Renal cortical epithelial cell (primary cell): ENCODE measurements around the gene WWOX. TPM values are rescaled to one million over a fixed set of nuclear protein-coding genes. Genes with fewer than 3 reads are reported as not detected.

Experiments used
- DNase-seq: peaks from one replicate; pipeline ENCODE4 v3.0.0-alpha.2; 2011; ENCODE audit warnings: low read depth
- total RNA-seq: library from RNA; depleted of rRNA; stranded (reverse); fragments of >200 nt; gene quantifications from 2 replicates; pipeline ENCODE4 v1.2.3, GENCODE V29; 2014

The WWOX gene
- total RNA-seq, 1 donor from 2014 or later = 29.5 TPM

DNA sequence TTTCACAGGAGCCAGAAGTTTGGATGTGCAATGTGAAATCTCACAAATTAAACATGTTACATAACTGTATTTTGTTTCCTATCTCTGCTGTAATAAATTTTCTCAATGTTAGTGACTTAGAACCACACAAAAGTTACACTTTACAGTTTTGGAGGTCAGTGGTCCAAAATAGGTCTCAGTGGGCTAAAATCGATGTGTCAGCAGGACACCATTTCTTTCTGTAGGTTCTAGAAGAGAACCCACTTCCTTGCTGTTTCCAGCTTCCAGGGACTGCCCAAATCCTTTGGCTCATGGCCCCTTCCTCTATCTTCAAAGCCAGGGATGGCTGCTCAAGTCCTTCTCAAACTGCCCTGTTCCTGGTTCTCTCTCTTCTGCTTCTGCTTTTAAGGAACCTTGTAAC is 252.7 kb downstream of the WWOX start:
- no peak for DNase-seq

DNA sequence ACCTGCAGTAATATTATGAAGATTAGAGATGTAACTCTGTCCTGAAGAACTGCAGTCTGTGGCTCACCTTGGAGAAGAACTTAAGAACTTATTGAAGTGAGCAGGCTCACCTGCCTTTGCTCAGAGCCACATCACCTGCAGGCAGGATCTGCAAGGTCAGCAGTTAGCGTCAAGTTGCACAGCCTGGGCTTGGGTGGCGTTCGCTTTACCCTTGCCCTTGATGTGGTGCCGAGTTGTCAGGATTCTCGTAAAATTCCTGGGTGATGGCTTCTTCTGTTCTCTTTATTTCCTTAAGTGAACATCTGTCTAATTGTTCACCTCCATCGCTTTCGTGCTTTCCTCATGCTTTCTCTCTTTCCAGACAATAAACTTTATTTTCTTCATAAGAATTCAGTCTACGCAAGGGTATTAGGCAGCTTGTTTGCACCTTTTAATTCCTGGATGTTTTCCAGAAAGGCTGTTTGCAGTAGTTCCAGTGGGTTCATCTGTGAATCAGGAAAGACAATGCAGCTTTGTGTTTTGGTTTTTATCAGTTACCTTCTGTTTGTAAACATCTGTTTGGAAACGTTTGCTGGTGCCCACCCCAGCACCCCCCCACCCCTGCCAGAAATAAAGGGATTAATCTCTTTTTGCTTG is 254.3 kb downstream of the WWOX start:
- no peak for DNase-seq

DNA sequence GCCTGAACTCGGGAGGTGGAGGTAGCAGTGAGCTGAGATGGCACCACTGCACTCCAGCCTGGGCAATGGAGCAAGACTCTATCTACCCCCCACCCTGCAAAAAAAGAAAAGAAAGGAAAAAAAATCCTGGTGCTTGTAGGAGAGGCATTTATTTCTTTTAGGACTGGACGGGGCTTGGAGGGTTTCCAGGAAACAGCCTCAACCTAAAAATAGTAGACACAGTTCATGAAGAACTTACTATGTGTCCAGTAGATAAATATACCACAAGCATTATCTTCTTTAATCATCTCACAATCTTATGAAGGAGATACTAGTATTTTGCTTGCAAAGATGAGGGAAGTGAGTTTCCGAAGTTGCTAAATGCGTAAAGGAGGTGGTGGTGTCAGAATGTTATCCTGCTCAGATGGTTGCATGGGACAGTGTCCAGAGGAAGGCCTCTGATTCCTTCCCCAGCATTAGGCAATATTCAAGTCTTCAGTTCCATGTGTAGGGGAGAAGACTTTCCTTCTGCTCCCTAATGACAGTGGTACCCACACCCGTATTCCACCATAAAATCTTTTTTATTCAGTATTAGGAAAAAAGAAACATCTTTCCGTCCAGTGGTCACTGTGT is 263.2 kb downstream of the WWOX start:
- DNase-seq = no peak

DNA sequence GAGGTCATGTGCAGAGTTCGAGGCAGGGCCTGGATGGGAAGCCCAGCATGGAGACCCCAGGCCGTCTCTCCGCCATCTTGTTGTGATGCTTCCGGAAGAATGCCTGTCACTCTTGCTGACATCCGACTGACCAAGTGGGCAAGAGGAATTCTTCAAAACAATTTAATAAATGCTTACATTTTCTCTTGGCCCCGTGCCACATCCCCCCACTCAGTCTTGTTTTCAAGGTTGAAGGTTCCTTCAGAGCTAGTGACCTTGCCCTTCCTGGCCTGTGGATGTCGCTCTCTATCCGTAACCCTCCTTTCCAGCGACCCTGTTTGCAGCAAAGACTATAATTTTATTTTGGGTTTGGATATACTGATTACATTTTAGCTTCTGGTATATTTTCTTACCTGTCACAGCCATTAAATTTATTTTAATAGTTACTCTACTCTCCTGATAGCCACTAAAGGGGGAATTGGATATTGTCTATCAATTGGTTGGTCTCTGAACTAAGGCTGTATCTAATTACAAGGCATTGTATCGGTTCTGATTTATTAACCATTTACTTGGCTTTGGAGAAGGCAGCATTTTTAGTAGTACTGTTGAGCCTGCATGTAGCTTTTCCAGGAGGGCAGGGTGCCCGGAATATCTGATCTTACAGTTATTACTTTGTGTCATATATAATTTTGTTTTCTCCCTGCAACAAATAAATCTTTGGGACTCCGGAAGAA is 264.5 kb downstream of the WWOX start:
- DNase-seq = no peak

DNA sequence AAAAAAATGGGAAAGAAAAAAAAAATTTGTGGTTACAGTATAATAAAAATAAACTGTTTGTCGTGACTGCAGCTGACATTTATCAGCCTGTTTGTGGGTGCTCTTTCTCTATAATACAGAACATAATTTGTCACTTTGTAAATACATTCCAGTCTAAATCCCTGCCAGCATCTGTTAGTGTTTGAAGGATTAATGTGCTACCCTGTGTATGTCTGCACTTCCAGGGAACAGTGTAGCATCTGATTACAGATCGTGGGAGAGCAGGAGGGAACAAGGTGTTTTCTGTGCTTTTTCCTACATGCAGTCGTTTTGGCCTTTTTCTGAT is 265.1 kb downstream of the WWOX start:
- no peak for DNase-seq

DNA sequence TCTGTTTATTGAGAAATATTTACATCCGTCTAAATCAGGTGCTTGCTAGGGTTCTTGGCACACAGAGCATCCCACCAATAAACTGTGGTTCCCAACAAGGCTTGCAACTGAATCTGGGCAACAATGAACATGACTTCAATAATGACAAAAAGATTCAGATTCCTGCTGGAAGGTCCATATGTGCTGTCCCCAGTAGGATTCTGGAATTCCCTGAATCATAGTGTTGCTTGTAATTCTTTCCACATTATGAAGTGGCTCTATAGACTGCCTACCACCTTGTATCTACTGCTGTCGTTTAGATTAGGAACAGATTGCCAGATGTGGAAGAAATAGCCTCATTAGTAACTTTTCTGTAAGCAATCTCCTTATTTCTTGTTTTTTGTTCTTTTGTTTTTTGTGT is 265.9 kb downstream of the WWOX start:
- no peak for DNase-seq

DNA sequence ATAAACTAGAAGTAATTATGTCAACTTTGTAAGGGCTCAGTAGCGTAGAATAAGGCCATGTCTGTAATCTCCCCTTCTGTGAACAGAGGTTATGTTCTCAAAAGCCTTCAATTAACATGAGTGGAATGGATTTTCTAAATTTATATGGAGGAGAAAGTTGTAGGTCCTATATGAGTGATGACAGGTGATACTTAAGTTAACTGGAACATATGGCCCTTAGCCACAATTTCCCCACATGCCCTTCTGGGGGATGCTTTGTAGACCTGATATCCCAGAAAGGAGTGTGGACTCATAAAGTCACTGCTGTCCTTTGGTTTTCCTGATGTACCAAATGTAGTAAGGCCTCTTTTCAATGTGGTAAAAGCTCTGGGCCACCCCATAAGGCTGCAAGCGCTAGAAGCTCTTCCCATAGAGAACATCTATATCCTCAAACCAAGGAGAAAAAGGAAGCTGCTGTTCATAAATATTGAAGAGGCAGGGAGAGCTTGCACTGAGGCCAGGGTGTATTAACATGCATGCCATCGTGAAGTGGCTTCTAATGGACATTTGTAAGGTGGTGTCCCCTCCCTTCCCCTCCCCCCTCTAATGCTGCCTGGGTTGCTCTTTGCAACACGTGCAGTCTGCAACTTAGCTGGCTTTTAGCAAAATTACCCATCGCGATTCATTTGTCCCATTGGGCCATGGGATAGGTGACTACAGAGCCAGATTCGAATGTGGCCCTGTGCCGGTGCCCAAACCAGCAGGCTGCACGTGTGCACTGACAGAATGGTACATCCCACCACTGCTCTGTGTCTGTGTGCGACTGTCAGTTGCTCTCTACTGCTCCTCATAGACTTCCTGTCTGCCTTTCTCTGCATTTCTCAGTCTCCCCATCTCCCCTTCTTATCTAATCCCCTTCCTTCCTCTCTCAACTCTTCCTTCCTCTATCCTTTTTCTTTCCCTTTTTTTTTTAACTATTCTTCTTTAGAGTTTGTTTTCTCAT is 269.0 kb downstream of the WWOX start:
- DNase-seq = no peak

DNA sequence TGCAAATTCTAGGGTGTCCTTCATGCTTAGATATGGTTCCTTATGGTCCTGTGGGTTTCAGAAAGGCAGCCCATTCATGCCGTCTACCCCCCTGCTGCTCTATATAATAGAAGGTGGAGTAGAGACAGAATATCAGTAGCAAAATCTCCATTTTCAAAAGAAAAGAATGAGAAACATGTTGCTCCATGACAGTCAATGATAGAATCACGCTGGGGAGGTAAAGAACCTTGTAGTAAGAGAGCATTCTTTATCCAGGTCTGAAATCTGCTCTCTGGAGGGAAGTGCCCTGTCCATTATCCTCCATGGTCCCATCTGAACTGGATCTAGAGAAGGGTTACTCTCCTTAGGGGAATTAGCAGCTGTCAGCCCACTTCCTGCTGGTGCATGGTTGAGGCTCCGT is 272.8 kb downstream of the WWOX start:
- no peak for DNase-seq

DNA sequence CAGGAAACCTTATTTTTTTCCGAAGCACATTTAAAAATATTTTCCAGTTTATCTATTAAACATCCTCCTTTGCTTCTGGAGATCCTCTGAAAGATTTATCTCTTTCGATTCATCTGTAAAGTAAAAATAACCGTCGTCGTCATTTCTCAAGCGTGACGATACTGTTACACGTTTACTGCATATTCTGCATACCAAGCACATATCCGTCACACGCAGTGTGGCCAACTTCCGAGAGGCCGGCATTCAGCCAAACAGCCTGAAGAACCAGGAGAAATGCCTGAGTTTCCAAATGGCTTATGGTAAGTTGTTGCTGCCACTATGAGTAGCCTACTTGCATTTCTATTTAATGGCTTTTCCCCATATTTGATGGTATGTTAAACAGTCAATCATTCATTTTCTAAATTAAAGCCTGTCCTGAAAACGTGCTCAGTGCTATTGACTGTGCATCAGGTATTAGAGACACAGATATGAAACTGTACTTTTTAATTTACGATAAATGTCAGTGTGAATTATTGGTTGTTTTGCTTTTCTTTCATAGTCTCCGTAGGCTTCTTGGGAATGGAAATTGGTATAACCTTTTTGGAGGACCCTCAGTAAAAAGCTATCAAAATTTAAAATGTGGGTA is 275.7 kb downstream of the WWOX start:
- DNase-seq = no peak

DNA sequence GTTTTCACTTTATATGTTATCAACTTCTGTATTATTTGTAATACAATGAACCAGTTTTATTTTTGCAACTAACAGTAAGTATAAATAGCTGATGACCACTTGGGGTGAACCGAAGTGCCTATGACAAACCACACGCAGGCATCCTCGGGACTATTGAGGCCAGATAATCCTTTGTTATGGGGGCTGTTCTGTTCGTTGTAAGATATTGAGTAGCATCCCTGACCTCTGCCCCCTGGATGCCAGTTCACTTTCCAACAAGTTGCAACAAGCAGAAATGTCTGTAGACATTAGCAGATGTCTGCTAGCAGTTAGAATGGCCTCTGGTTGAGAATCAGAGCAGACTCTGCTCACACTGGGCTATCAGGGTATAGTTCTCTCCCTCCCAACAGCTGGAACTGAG is 277.0 kb downstream of the WWOX start:
- DNase-seq = no peak

DNA sequence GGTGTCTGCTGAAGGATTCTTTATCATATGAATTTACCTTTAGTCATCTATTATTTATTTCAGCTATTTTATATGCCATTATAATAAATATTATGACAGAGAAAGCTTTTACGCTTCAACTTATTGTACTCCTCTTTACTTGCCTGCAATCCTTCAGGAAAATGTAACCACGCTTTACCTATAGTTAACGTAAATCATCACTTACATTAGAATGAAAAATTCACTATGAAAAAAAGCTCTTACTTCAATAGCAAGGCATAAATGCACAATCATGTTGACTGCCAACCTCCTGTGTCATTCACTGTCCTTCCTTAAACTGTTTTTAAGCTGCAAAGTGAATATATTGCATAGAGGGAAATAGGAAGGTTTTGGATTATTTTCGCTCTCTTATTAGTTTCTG is 277.9 kb downstream of the WWOX start:
- no peak for DNase-seq

DNA sequence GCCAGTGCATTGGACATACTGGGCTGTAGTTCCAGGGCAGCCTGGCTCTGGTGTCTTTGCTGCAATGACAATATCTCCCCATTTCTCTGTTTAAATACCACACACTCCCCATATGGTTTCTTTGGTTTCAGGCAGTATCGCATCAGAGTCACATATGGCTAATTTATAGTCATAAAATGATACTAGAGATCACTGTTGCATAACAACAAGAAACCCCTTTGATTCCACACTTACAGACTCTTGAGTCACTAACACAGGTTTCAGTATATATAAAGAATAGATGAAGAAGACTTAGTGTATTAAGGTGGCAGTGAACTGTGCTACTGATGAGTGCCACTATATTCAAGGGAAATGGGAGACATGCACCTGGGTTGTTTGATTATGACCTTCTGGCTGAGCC is 281.6 kb downstream of the WWOX start:
- DNase-seq = no peak

DNA sequence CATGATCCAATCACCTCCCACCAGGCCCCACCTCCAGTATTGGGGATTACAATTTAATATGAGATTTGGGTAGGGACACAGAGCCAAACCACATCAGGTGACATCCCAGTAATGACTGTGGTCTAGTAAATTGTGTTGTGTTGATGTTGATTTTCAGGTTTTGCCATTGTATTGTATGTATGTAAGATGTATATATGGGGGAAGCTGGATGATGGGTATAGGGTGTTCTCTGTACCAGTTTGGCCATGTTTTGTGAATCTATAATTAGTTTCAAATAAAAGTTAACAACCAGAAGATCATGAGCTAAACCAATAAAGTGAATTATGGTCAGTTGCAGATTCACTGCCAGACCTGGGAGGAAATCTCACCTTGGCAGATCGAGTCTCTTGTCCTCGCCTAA is 283.7 kb downstream of the WWOX start:
- DNase-seq = no peak

DNA sequence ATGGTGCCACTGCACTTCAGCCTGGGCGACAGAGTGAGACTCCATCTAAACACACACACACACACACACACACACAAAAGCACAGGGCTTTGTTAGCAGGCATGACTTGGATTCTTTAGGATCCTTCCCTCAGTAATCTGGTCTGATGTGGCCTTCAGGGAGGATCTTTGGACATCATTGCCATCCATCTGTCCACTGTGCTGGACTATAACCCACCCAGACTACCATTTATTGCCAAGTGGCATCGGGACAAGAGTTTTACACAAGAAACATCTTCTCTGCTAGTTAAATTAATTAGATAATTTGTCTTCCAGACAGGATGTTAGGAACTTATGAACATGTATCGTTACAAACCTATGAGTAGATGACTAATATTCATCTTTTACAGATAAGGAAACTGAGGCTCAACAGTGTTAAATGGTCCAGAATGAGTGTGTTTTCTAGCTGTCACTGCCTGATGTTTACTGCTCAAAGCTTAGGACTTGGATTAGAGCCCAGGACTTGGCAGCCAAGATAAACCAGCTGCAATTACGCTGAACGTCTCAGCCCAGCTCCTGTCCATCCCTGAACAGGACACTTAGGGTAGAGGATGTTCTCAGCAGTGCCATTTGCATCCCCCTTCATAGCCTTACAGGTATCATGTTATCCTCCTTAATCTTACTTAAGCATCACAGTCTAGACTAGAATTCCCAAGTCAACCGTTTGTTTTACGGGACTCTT is 285.8 kb downstream of the WWOX start:
- DNase-seq = no peak

DNA sequence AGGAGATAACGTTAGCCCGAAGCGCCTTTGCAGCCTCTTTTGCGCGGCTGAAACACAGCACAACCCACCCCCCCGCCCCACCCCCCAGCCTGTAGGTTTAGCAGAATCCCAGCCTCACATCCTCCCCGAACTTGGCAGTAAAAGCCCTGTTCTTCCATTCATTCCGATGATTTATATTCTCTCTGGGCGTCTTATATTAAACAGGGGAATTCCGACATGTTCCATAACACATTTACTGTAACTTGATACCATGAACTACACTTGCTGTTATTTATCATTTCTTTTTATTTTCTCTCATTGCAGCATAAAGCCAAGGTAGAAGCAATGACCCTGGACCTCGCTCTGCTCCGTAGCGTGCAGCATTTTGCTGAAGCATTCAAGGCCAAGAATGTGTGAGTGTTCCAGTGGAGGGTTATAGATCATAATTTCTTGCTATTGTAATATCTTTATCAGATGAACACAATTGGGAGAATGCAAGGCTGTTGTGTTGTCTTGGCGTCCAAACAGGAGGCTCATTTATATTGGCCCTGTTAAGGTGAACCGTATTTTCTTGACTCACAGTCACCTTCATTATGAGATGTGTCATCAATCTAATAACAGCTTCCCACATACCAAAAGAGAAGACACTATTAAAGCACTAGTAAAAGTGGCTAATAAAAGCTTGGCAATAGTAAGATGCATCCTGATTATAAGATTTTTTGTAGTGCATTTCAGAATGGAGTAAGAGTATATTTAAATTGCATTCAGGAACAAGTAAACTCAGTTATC is 287.3 kb downstream of the WWOX start:
- no peak for DNase-seq

DNA sequence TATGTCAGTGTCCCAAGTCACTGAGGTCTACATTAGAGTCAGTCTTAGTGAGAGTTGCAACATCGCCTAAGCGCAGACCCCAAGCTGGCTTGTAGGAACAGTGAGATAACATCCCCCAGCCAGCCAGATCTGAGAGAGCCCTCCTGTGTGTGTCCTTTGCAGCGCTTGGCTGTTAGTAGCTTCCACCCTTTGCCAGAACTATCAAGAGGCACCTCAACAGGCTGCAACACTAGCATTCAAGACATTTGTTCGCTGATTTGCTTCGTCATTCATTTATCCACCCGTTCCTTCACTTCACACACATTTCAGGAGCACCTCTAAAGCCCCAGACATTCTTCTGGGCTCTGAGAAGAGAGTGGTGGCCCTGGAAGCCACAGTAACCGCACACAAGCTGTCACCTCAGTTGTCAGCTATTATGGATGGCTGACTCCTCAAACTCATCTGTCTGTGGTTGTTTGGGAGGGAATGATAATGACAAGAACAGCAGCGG is 289.6 kb downstream of the WWOX start:
- no peak for DNase-seq

DNA sequence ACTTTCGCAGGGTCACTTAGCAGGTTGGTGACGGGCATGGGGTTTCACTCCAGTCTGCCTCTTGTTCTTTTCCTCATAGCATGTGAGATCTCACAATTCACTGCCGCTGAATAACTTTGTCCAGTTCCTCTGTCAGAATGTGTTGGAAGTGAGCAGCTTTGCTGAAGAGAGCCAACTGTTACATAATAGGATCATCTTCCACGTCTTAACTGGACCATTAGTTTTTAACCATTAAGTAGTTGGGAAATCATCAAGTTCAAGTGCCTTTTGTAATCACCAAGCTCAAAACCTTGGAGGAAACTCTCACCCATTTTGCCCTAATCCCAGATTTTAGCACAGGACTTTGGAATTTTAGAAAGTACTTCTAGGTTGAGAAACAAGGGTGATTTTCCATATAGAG is 290.6 kb downstream of the WWOX start:
- peak; percentile 37 for DNase-seq

DNA sequence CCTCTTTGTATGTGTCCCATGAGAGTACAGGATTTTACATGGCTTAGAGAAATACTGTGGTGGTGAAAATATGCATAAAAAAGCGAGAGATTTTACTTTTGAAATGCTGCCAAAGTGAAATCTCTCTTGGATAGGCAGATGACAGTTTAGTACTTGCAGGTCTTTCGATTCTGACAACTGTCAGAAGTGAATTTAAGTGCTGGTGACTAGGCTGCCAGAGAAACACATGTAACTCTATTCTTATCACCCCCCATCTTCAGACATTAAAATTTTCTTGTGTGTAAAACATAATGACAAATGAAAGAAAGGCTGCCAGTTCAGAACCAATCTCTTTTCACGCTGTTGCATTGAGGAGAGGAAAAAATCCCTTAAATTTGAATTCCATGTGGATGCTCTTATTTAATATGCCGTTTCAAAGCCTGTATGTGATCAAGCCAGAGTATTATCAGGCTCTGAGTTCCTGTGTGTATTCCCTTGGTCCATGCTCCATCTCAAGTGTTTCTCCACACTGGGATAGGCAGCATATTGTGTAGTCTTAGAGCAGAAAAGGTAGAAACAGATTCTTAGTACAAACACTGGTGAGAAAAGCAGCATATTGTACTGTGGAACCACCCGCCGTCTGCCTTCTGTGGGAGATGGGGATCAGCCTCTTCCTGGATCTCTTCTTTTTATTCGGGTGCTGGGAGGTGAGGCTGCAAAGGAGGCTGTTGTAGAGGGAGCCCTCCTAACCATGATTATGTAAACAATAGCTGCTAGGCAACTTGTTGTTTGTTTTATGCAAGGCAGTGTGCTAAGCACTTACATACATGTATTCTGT is 291.3 kb downstream of the WWOX start:
- DNase-seq = no peak

DNA sequence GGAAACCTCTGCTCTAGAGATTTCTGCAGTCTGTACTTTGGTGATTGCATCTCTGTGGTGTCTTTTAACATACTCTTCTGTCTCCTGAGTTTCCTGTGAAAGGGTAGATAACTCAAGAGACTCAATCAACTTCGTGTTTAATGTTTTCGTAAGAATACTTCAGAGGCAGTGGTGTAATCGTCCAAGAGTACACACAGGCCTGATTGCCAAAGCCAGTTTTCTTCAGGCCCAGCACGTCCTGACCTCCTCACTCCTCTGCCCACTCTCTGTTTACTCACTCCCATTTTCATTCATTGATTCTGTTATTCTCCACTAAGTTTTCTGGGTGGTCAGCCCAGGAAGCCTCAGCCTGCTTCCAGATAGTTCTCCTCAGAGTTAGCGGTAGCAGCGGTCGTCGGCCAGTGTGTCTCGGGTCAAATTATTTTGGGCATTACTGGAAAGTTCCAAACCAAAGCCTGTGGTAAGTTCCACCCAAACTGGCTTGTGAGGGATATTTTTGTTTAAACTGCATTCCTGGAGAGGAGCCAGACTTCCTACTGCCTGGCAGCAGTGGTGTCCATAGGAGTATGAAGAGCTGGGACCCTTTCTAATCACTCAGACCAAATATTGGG is 293.2 kb downstream of the WWOX start:
- DNase-seq = no peak
